Activated T-cell treated with anti-CD3 and anti-CD28 coated beads, Interleukin-2, amount 50 U/mL, for 1 hour (primary cell): Measurements from ENCODE around the gene ENAM.
A peak's percentile ranks its signal among the peaks of the same experiment; 100 is the strongest.

Source experiments
- DNase-seq: peaks from one replicate; pipeline ENCODE4 v3.0.0-alpha.2; 2020

ENAM gene, protein sequence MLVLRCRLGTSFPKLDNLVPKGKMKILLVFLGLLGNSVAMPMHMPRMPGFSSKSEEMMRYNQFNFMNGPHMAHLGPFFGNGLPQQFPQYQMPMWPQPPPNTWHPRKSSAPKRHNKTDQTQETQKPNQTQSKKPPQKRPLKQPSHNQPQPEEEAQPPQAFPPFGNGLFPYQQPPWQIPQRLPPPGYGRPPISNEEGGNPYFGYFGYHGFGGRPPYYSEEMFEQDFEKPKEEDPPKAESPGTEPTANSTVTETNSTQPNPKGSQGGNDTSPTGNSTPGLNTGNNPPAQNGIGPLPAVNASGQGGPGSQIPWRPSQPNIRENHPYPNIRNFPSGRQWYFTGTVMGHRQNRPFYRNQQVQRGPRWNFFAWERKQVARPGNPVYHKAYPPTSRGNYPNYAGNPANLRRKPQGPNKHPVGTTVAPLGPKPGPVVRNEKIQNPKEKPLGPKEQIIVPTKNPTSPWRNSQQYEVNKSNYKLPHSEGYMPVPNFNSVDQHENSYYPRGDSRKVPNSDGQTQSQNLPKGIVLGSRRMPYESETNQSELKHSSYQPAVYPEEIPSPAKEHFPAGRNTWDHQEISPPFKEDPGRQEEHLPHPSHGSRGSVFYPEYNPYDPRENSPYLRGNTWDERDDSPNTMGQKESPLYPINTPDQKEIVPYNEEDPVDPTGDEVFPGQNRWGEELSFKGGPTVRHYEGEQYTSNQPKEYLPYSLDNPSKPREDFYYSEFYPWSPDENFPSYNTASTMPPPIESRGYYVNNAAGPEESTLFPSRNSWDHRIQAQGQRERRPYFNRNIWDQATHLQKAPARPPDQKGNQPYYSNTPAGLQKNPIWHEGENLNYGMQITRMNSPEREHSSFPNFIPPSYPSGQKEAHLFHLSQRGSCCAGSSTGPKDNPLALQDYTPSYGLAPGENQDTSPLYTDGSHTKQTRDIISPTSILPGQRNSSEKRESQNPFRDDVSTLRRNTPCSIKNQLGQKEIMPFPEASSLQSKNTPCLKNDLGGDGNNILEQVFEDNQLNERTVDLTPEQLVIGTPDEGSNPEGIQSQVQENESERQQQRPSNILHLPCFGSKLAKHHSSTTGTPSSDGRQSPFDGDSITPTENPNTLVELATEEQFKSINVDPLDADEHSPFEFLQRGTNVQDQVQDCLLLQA

GRCh38 chr4:70628444-70628843 is at the start of gene ENAM:
ENAM (plus strand) TSS chr4:70628744; CDS start chr4:70629501, 757 bp downstream.
- DNase-seq, result no peak

GRCh38 chr4:70581980-70582379 is 46.6 kb upstream of the ENAM start:
- DNase-seq, result no peak

DNA sequence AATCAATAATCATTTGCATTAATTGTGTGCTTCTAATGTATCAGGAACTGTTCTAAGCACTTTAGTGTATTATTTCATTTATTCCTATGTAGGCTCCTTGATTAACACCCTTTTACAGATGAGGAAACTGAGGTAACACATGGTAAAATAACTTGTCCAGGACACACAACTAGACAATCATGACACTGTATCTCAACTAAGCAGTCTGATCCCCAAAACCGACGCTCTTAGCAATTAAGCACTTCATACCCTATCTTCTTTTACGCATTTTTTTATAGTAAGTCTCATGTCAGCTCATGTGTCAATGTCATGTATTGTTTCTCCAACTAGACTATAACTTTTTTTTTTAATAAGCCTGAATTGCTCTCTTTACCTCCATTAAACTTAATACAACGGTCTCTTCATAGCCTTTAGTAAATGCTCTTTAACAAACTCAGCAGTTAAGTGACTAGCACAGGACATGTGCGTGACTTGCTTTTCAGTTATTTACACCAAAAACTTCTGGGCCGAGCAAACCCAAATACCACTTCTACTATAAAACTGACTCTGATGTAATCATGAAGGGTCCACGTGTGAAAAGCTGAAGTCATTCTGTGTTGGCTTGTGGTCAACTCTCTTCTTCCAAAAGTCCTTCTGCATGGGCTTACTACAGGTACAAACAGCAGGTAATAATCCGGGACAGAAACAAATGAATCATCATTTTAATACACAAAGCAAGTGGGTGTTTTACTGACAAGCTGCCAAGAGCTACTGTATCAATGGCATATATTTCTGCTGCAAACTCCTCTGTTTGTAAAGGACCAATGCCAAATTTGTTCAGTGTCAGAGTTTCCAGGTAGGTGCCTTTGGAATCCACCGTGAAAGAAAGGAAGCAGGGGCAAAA is 44.4 kb upstream of the ENAM start:
- DNase-seq, result no peak

- DNase-seq, result no peak
These were observed 41.7 kb upstream of the ENAM start for GRCh38 chr4:70586841-70587240.

DNA sequence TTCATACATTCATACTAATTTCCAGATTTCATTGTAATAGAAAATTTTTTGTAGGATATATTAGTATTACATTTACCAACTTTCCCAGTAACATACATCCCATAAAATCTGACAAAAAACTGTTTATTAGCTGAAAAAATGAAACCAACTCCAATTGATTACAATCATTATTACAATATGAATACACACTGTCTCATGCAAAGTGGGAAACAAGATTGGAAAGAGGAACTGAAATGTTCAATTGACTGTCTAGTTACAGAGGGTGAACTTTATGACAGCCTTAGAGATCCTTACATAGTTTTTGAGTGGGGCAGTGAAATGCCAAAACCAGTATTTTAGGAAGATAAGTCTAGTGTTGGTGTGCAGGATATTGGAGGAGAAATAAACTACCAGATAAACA is 38.8 kb upstream of the ENAM start:
- DNase-seq, result no peak

DNA sequence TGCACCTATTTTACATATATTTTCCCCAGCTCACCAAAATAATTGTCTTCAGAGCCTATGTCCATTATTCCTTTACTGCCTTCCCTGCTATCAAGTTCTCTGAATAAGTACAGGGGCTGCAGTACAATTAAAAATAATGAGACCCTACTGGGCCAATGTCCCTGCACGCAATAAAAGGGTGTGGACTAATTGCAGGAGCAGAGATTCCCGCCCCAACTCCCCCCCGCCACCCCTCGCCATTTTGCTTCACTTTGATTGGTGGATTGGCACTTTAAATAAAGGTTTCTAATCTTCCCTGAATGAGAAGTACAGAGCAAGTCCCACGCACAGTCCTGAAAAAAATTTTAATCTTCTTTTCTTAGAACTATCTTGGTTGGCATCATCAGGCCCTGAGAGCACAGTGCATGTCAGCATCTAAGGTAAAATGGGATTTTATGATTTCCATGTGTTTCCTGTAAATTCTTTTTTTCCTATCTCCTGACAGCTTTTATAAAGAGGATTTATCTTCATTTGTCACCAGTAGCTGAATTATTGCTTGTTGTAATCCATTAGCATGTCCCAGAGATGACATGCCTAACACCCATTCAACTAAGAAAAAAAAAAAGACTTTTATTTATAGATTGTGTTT is 36.5 kb upstream of the ENAM start, which contains the start of gene AMBN:
AMBN (plus strand) TSS at position 302 of the 628 bp plus-strand sequence; CDS start at position 405, 103 bp downstream.
- DNase-seq, result no peak

- DNase-seq, result no peak
These were observed 34.3 kb upstream of the ENAM start for GRCh38 chr4:70594196-70594595.

GRCh38 chr4:70600305-70600704 is 28.2 kb upstream of the ENAM start:
- DNase-seq, result no peak

- DNase-seq, result no peak
These were observed 27.6 kb upstream of the ENAM start for GRCh38 chr4:70600977-70601376.

GRCh38 chr4:70601422-70602039 is 27.0 kb upstream of the ENAM start:
- peak; percentile 60 for DNase-seq

DNA sequence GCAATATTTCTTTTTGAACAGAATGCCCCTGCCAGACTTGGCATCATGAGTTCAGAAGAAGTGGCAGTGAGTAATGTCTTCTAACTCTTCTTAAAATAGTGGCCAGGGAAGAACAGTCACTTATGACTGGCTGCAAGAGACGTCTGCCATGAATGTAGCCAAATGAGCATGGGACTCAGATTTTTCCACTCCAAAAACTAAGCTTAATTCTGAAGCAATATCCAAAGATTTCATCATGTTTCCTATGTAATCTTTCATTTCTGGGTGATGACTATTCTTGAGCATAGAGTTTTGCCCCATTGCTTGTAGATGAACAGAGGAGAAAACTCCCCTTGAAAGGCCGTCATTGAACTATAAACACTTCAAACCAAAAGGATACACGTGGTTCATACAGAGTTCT is 24.7 kb upstream of the ENAM start:
- DNase-seq, result no peak

DNA sequence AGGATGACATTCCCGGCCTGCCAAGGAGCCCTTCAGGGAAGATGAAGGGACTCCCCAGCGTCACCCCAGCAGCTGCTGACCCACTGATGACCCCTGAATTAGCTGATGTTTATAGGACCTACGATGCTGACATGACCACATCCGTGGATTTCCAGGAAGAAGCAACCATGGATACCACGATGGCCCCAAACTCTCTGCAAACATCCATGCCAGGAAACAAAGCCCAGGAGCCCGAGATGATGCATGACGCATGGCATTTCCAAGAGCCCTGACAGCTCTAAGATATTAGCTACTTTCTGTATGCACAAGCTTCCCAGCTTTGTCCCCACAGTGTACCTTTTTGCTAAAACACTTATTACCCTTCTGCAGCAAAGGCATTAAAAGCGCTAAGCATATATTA is 22.1 kb upstream of the ENAM start:
- no peak for DNase-seq

- no peak for DNase-seq
These were observed 21.1 kb upstream of the ENAM start for GRCh38 chr4:70607334-70607853.

GRCh38 chr4:70608324-70608723 is 20.2 kb upstream of the ENAM start:
- DNase-seq, result no peak

DNA sequence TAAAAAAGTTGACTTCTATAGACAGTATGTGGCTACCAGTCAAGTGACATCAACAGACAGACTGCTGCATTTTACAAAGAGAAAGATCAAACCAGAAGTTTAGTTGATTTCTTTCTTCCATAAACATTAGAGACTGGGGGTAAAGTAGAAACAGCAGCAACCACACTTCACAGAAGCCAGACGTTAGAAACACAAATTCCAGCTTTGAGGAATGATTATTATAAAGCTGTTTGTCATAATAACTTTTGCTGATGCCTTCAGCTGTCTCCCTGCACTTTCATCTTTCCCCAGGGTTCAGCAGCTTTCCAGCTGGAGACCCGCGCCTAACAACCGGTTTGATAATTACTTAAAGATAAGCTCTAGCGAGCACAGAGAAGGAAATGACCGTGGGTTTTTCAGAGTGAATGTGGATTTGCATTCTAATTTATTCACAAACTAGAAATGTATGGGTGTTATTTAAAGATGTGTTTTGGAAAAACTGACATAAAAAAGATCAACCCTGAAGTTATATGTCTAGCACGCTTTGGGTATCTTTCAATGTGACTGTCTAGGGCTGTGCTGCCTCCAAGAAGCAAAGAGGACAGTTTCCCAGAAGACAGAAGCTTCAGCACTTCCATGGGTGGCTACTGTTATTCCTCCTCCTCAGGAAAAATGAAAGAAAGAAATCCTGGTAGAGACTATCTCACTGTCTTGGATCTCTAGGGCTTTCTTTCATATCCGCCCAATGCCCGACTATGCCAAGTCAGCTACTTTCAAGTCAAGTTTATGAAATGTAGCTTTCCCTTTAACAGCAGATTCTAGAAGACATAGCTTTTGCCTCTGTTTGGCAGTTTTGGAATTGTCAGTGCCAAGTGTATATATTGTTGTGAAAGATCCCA is 15.0 kb upstream of the ENAM start:
- DNase-seq, result no peak

DNA sequence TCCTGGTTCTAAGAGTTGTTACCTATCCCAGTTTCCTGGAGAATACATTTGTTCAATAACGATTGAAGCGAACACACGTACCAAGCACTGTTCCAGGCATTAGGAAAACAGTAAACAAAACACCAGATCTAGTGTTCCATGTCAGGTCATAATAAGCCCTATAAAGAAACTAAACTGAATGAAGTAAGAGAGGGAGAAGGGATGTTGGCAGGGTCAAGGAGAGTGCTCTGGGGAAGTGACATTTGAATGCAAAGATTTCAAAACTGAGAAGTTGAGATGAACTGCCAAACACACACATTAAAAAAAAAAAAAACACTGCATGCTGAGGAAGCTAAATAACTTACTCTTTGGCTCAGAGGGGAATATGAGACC is 14.4 kb upstream of the ENAM start:
- no peak for DNase-seq

GRCh38 chr4:70619288-70619687 is 9.3 kb upstream of the ENAM start:
- DNase-seq, result no peak

GRCh38 chr4:70619778-70620177 is 8.8 kb upstream of the ENAM start:
- no peak for DNase-seq

DNA sequence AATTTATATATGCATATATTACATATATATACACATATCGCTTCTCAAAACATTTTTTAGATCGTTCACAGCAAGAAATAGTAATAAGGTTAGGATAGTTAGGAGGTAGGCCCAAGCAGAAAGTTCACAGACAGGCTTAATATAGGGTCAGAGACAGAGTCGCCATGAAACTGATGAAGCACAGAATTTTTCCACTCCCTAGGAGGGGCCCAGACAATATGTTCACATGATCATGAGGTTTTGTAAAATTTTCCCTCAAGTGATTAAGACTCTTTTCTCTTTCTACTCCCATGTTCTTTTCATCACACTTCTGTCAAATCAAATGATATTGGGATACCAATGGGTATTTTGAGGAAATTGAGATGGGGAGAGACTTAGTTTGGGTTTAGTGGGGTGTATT is 5.2 kb upstream of the ENAM start:
- no peak for DNase-seq

- no peak for DNase-seq
These were observed 4.2 kb upstream of the ENAM start for GRCh38 chr4:70624226-70624793.
